Gastroesophageal sphincter (tissue), 4 donors: Measurements from ENCODE around the gene RSRC1. TPM values are rescaled to one million over a fixed set of nuclear protein-coding genes. Genes with fewer than 3 reads are reported as not detected.

Experiments used
- ATAC-seq: fragments of 150-250 bp; one replicate; pipeline ENCODE4 v1.9.1; 2016; ENCODE audit warnings: mild to moderate bottlenecking, moderate library complexity
- H3K27ac ChIP-seq, 4 donors: fragments of 200-600 bp; sonication (generic) in 3 of 4; 1 replicate in 3 of 4; 2 replicates in 1 of 4; pipeline ENCODE4 v1.5.1; 2016 to 2019
- H3K27me3 ChIP-seq: fragments of 200-600 bp; sonication (generic); one replicate; pipeline ENCODE4 v1.5.1; 2019
- H3K36me3 ChIP-seq, 2 donors: fragments of 200-600 bp; sonication (generic); one replicate each; pipeline ENCODE4 v1.5.1; 2019; ENCODE audit warnings: control low read depth in 1 of 2
- H3K4me1 ChIP-seq, 3 donors: fragments of 200-600 bp; sonication (generic); 1 replicate in 2 of 3; 2 replicates in 1 of 3; pipeline ENCODE4 v1.5.1; 2016 to 2019; ENCODE audit warnings: control low read depth in 2 of 3
- H3K4me3 ChIP-seq, 2 donors: fragments of 200-600 bp; sonication (generic); one replicate each; pipeline ENCODE4 v1.5.1; 2019; ENCODE audit warnings: mild to moderate bottlenecking in 1 of 2, moderate library complexity in 1 of 2
- H3K9me3 ChIP-seq, 3 donors: fragments of 200-600 bp; sonication (generic); one replicate each; pipeline ENCODE4 v1.5.1; 2017 to 2019; ENCODE audit warnings: control low read depth in 2 of 3
- EP300 ChIP-seq: sonication (generic); formaldehyde crosslinking; IDR thresholded peaks from one replicate; pipeline ENCODE4 v1.6.1; 2017; ENCODE audit warnings: antibody characterized with exemption, mild to moderate bottlenecking
- POLR2A ChIP-seq, 2 donors: fragments of 450-650 bp; IDR thresholded peaks; one replicate each; pipeline ENCODE4 v1.6.1; 2017; ENCODE audit warnings: antibody characterized with exemption in 2 of 2, mild to moderate bottlenecking in 2 of 2, moderate library complexity in 1 of 2
- POLR2AphosphoS5 ChIP-seq: sonication (generic); formaldehyde crosslinking; IDR thresholded peaks from one replicate; pipeline ENCODE4 v1.6.1; 2017; ENCODE audit warnings: antibody characterized with exemption
- WGBS, 2 donors: methylation state at CpG; one replicate each; pipeline ENCODE4 v1.1.5; 2018; ENCODE audit warnings: low coverage in 1 of 2; 5-methylcytosine and 5-hydroxymethylcytosine counted together
- total RNA-seq, 4 donors: library from RNA; depleted of rRNA; stranded (reverse); fragments of >200 nt; gene quantifications; one replicate each; pipeline ENCODE4 v1.1.0, GENCODE V29; 2016
- TF ChIP-seq, protein P1 (sequence below), 4 experiments: fragments of 200-600 bp in 2 of 4; fragments of 450-650 bp in 2 of 4; sonication (generic) in 1 of 4; IDR thresholded peaks; one replicate each; pipeline ENCODE4 v1.5.1; 2017 to 2019; ENCODE audit warnings: antibody characterized with exemption in 4 of 4, mild to moderate bottlenecking in 2 of 4, moderate library complexity in 2 of 4

The RSRC1 gene
- total RNA-seq, 4 donors from 2014 or later = 40.6 to 66.0 (median 43.9) TPM

DNA sequence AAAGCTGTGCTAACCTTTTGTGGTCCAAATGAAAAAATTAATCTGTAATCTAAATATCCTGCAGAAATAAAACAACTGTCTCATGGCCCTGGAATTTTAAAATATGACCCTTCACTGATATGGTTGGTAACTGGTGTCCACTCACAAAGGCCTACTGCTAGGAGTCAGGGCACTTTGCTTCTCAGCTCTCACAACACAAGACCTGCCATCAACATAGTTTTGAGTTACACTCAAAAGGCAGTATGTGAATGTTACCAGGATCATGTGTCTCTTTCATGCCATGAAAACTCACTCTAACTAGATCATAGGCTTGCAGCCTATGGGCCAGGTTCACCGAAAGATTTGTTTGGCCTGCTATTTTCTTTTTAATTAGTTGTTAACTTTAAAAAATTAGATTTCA is 451.1 kb downstream of the RSRC1 start:
- Histone ChIP-seq H3K36me3 (no peaks in the 10 kb centered on the region), H3K9me3 (no peaks in the 10 kb centered on the region), H3K27ac (no peak overlapping the region), H3K4me3 (no peak overlapping the region), H3K27me3 (no peaks in the 10 kb centered on the region), H3K4me1 (no peaks in the 10 kb centered on the region)
- no peak for ATAC-seq
- WGBS, 2 donors = 100% methylated on average over 1 of the region's 1 CpG
- TF ChIP-seq POLR2A (IDR thresholded peaks at IDR 0.05) (no peak), POLR2AphosphoS5 (no peak), EP300 (no peak)
- TF ChIP-seq, protein P1, sequence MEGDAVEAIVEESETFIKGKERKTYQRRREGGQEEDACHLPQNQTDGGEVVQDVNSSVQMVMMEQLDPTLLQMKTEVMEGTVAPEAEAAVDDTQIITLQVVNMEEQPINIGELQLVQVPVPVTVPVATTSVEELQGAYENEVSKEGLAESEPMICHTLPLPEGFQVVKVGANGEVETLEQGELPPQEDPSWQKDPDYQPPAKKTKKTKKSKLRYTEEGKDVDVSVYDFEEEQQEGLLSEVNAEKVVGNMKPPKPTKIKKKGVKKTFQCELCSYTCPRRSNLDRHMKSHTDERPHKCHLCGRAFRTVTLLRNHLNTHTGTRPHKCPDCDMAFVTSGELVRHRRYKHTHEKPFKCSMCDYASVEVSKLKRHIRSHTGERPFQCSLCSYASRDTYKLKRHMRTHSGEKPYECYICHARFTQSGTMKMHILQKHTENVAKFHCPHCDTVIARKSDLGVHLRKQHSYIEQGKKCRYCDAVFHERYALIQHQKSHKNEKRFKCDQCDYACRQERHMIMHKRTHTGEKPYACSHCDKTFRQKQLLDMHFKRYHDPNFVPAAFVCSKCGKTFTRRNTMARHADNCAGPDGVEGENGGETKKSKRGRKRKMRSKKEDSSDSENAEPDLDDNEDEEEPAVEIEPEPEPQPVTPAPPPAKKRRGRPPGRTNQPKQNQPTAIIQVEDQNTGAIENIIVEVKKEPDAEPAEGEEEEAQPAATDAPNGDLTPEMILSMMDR (IDR thresholded peaks at IDR 0.05) = no peak

DNA sequence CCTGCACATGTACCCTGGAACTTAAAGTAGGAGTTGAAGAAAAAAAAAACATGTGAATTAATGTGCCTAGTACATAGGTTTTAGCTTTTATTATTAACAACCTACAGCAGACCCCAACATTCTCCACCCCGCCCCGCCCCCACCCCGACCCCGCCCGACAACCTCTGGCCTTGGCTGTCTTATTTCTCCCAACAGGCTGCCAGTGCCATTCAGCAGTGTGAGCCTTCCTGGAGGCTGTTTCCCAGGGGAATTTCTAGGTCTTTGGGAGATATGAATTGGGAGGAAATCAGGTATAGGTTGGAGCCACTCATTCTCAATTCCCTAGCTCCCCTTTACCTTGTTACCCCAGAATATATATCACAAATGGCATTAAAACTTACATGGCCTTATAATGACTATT is 452.8 kb downstream of the RSRC1 start:
- H3K27ac ChIP-seq = no peak overlapping the region
- no peaks in the 10 kb centered on the region for H3K4me1 ChIP-seq
- H3K9me3 ChIP-seq = no peaks in the 10 kb centered on the region
- no peak overlapping the region for H3K4me3 ChIP-seq
- ATAC-seq = no peak
- WGBS, 2 donors = 82 to 89% methylated on average over 5 of the region's 5 CpGs
- H3K27me3 ChIP-seq = no peaks in the 10 kb centered on the region
- no peaks in the 10 kb centered on the region for H3K36me3 ChIP-seq
- TF ChIP-seq POLR2AphosphoS5 = no peak
- TF ChIP-seq POLR2A (IDR thresholded peaks at IDR 0.05) = no peak
- TF ChIP-seq, protein P1 (IDR thresholded peaks at IDR 0.05) = no peak
- no peak for TF ChIP-seq EP300

DNA sequence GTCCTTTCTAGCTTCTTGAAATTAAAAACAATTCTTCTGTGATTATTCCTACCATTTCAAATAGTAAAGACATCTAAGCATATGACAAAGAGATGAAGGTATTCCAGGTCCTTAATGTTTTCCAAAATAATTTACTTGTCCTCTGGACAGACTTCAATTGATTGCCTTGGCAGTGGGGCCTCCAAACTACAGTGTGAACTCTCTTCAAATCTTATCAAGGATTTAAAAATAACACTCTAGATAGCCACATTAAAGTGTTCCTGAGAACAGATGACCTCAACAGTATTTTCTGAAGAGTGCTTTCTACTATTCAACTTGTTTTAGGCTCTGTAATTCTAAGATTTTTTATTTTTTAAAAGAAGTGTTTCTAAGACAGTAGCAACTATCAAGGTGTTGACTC is 453.2 kb downstream of the RSRC1 start:
- no peak for ATAC-seq
- no peaks in the 10 kb centered on the region for H3K27me3 ChIP-seq

GRCh38 chr3:158565076-158565475 is 455.2 kb downstream of the RSRC1 start:
- Histone ChIP-seq H3K4me3 (no peak overlapping the region), H3K4me1 (no peaks in the 10 kb centered on the region), H3K27ac (no peak overlapping the region), H3K36me3 (no peaks in the 10 kb centered on the region), H3K9me3 (no peaks in the 10 kb centered on the region), H3K27me3 (no peaks in the 10 kb centered on the region)
- TF ChIP-seq POLR2AphosphoS5 (no peak), EP300 (no peak), POLR2A (IDR thresholded peaks at IDR 0.05) (no peak)
- WGBS, 2 donors = 91 to 100% methylated on average over 1 to 6 of the region's 6 CpGs
- no peak for ATAC-seq

More for the DNA sequence above, 453.2 kb downstream of the RSRC1 start:
- Histone ChIP-seq H3K4me1 (no peaks in the 10 kb centered on the region), H3K27ac (no peak overlapping the region), H3K36me3 (no peaks in the 10 kb centered on the region), H3K4me3 (no peak overlapping the region), H3K9me3 (no peaks in the 10 kb centered on the region)
- TF ChIP-seq, protein P1 (IDR thresholded peaks at IDR 0.05) = no peak
- TF ChIP-seq POLR2AphosphoS5 = no peak
- TF ChIP-seq EP300 = no peak
- TF ChIP-seq POLR2A (IDR thresholded peaks at IDR 0.05) = no peak

- no peak overlapping the region for H3K27ac ChIP-seq
These were observed 458.9 kb downstream of the RSRC1 start for GRCh38 chr3:158568784-158569183.

More at GRCh38 chr3:158568784-158569183, 458.9 kb downstream of the RSRC1 start:
- Histone ChIP-seq H3K36me3 (no peaks in the 10 kb centered on the region), H3K9me3 (no peaks in the 10 kb centered on the region), H3K4me1 (peaks cover 3 to 23% (median 5%) of the 10 kb centered on the region in 3 donors), H3K4me3 (no peak overlapping the region), H3K27me3 (no peaks in the 10 kb centered on the region)
- no peak for TF ChIP-seq EP300
- TF ChIP-seq POLR2AphosphoS5 = no peak
- TF ChIP-seq POLR2A (IDR thresholded peaks at IDR 0.05) = no peak
- TF ChIP-seq, protein P1 (IDR thresholded peaks at IDR 0.05) = no peak
- no peak for ATAC-seq
- WGBS, 2 donors = 94 to 98% methylated on average over 3 of the region's 3 CpGs
